D721Med (cell line): ENCODE data around the gene SPOCD1.
"Not testable (repeated sequence)": the region's sequence is repeated elsewhere in the genome, so short reads cannot be mapped to it uniquely, and the experiment has no call there.

Source experiments
- DNase-seq: peaks from one replicate; pipeline ENCODE4 v3.0.0; 2011; ENCODE audit warnings: low spot score; ENCODE audit not compliant: insufficient read length
- FAIRE-seq: peaks from 2 replicates; lab custom pipeline; 2011; peaks lifted over from hg19 to GRCh38; lab: Jason Lieb, UNC
- TF ChIP-seq, protein P1 (sequence below): IDR thresholded peaks from 2 replicates; pipeline ENCODE4 v1.5.1; 2012; ENCODE audit warnings: mild to moderate bottlenecking, control low read depth; ENCODE audit not compliant: insufficient read depth; ENCODE audit errors: missing control alignments

The SPOCD1 gene

DNA sequence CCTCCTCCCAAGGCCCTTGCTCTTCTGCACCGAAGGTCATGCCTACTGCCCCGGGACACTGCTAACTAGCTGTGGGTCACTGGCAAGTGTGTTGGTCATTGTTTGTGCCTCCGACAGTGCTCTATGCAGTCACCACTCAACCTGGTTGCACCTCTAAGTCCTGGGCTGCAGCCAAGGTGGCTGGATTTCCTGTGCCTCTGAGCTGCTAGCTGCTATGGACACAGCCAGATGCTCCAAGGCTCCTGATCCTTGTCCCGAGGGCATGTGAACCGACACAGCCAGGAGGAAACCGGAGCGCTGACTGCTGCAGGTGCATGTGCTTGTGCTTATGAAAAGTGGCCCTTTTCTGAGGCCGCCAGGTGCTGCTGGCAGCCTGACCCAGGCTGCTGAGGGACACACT is 14.7 kb upstream of the SPOCD1 start:
- DNase-seq (no peak), FAIRE-seq (no peak)

GRCh38 chr1:31830065-31830464 is 14.2 kb upstream of the SPOCD1 start:
- FAIRE-seq (no peak), DNase-seq (no peak)
- TF ChIP-seq, protein P1, sequence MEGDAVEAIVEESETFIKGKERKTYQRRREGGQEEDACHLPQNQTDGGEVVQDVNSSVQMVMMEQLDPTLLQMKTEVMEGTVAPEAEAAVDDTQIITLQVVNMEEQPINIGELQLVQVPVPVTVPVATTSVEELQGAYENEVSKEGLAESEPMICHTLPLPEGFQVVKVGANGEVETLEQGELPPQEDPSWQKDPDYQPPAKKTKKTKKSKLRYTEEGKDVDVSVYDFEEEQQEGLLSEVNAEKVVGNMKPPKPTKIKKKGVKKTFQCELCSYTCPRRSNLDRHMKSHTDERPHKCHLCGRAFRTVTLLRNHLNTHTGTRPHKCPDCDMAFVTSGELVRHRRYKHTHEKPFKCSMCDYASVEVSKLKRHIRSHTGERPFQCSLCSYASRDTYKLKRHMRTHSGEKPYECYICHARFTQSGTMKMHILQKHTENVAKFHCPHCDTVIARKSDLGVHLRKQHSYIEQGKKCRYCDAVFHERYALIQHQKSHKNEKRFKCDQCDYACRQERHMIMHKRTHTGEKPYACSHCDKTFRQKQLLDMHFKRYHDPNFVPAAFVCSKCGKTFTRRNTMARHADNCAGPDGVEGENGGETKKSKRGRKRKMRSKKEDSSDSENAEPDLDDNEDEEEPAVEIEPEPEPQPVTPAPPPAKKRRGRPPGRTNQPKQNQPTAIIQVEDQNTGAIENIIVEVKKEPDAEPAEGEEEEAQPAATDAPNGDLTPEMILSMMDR, result no peak

More for the DNA sequence above, 14.7 kb upstream of the SPOCD1 start:
- TF ChIP-seq, protein P1, result no peak

- DNase-seq (no peak), FAIRE-seq (no peak)
- TF ChIP-seq, protein P1, result no peak
These were observed 13.3 kb upstream of the SPOCD1 start for GRCh38 chr1:31828926-31829690.

DNA sequence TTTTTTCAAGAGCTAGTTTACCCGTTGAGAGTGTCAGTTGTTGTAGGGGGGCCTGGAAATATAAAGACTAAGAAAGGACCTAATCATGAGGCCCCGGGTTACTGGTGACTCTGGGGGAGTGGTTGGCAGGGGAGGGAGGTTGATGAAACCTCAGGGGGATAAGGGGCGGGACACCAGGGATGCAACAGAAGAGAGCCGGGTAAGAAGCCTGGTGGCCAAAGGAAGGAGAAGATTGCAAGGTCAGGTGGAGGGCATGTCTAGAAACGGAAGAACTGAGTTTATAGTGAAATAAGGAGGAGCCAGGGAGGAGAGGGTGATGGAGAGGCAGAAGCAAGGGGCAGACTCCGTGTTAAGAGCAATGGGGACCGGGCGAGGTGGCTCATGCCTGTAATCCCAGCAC is 12.5 kb upstream of the SPOCD1 start:
- FAIRE-seq (no peak), DNase-seq (no peak)
- TF ChIP-seq, protein P1, result no peak

- FAIRE-seq (no peak), DNase-seq (no peak)
- TF ChIP-seq, protein P1, result no peak
These were observed 8.0 kb upstream of the SPOCD1 start for GRCh38 chr1:31823780-31824179.

- TF ChIP-seq, protein P1, result no peak
- DNase-seq, result no peak
- no peak for FAIRE-seq
These were observed 6.9 kb upstream of the SPOCD1 start for GRCh38 chr1:31822766-31823165.

- not testable (repeated sequence) for DNase-seq, FAIRE-seq
These were observed 4.4 kb upstream of the SPOCD1 start for GRCh38 chr1:31820196-31820595.
